Thoracic aorta (tissue), 2 donors: ENCODE results near the gene ACVR2A. TPM values are rescaled to one million over a fixed set of nuclear protein-coding genes. Genes with fewer than 3 reads are reported as not detected.

Source experiments
- ATAC-seq: fragments of 150-250 bp; one replicate; pipeline ENCODE4 v1.8.0; 2017; ENCODE audit warnings: low read depth; ENCODE audit not compliant: insufficient number of reproducible peaks, low FRiP score
- DNase-seq: peaks from one replicate; pipeline ENCODE4 v3.0.0-alpha.2; 2020; ENCODE audit warnings: low spot score
- H3K27ac ChIP-seq, 2 donors: fragments of 200-600 bp; sonication (generic); 1 replicate in 1 of 2; 2 replicates in 1 of 2; pipeline ENCODE4 v1.5.1; 2016; ENCODE audit warnings: mild to moderate bottlenecking in 2 of 2, moderate library complexity in 2 of 2
- H3K27me3 ChIP-seq: fragments of 200-600 bp; sonication (generic); replicated peaks from 2 replicates; pipeline ENCODE4 v1.6.0; 2016; ENCODE audit warnings: mild to moderate bottlenecking; ENCODE audit not compliant: insufficient read depth
- H3K36me3 ChIP-seq: fragments of 200-600 bp; sonication (generic); one replicate; pipeline ENCODE4 v1.5.1; 2016
- H3K4me1 ChIP-seq, 2 donors: fragments of 200-600 bp; sonication (generic); 1 replicate in 1 of 2; 2 replicates in 1 of 2; pipeline versions ENCODE4 v1.5.1 to v1.6.0; 2016; ENCODE audit warnings: low read depth in 2 of 2, mild to moderate bottlenecking in 1 of 2; ENCODE audit not compliant: control insufficient read depth in 1 of 2
- H3K4me3 ChIP-seq: fragments of 200-600 bp; sonication (generic); 2 replicates; pipeline ENCODE4 v1.5.1; 2016; ENCODE audit warnings: mild to moderate bottlenecking
- H3K9me3 ChIP-seq: fragments of 200-600 bp; sonication (generic); 2 replicates; pipeline ENCODE4 v1.5.1; 2016
- CTCF ChIP-seq: fragments of 200-600 bp; sonication (generic); IDR thresholded peaks from one replicate; pipeline ENCODE4 v1.5.1; 2019; ENCODE audit warnings: antibody characterized with exemption
- total RNA-seq, 2 donors: library from RNA; depleted of rRNA; stranded (reverse); fragments of >200 nt; gene quantifications; one replicate each; pipeline versions ENCODE4 v1.1.0 to v1.2.3, GENCODE V29; 2016

The ACVR2A gene
- total RNA-seq, 2 donors from 2014 or later, result 8.1 to 23.0 TPM

- H3K9me3 ChIP-seq, result no peaks in the 10 kb centered on the region
- H3K27me3 ChIP-seq, result no peaks in the 10 kb centered on the region
- TF ChIP-seq CTCF, result no peak
- no peak for ATAC-seq
- H3K4me3 ChIP-seq, result no peak overlapping the region
- DNase-seq, result no peak
- no peak overlapping the region for H3K27ac ChIP-seq
- H3K36me3 ChIP-seq, result peaks cover 12% of the 10 kb centered on the region
- H3K4me1 ChIP-seq, result peaks cover 0 to 5% of the 10 kb centered on the region in 2 donors
Measured at GRCh38 chr2:147916723-147917122, 71.9 kb downstream of the ACVR2A start.

DNA sequence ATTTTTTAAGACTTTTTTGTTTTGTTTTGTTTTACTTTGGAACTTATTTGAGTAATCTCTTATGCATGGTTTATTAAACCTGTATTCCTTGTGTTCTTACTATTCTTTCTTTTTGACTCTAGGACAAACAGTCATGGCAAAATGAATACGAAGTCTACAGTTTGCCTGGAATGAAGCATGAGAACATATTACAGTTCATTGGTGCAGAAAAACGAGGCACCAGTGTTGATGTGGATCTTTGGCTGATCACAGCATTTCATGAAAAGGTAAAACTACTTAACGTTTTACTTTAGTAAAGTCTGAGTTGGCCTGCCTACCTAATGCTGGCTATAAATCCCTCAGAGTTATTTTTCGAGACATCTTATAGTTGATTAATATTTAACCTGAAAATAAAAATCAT lies 72.3 kb downstream of the ACVR2A start:
- Histone ChIP-seq H3K36me3 (peaks cover 12% of the 10 kb centered on the region), H3K27me3 (no peaks in the 10 kb centered on the region), H3K27ac (no peak overlapping the region), H3K9me3 (no peaks in the 10 kb centered on the region), H3K4me1 (peaks cover 0 to 5% of the 10 kb centered on the region in 2 donors), H3K4me3 (no peak overlapping the region)
- DNase-seq (no peak), ATAC-seq (no peak)
- TF ChIP-seq CTCF, result no peak

- H3K4me1 ChIP-seq, result peaks cover 0 to 9% of the 10 kb centered on the region in 2 donors
- ATAC-seq (no peak), DNase-seq (no peak)
- no peaks in the 10 kb centered on the region for H3K9me3 ChIP-seq
- no peaks in the 10 kb centered on the region for H3K27me3 ChIP-seq
- H3K27ac ChIP-seq, result no peak overlapping the region
- H3K36me3 ChIP-seq, result peaks cover 7% of the 10 kb centered on the region
- no peak for TF ChIP-seq CTCF
- no peak overlapping the region for H3K4me3 ChIP-seq
Measured at GRCh38 chr2:147923846-147924245, 79.0 kb downstream of the ACVR2A start.

DNA sequence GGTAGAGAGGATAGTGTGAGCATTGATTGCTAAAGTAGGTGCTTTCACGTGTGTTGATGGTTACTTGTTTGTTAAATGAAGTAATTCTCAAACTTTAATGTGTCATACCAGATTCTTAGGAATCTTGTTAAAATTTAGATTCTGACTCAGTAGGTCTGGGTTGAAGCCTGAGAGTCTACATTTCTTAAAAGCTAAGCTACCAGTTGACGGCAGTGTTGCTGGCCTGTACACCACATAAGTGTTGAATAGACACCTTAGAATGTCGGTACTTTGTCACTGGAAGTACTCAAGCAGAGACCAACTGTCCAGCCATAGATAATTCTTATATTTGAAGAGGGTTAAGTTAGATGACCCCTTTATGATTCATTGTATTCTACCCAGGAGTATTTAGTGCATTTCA lies 79.8 kb downstream of the ACVR2A start:
- H3K27me3 ChIP-seq, result no peaks in the 10 kb centered on the region
- H3K36me3 ChIP-seq, result peaks cover 4% of the 10 kb centered on the region
- peaks cover 0 to 9% of the 10 kb centered on the region in 2 donors for H3K4me1 ChIP-seq
- ATAC-seq (no peak), DNase-seq (no peak)
- no peak overlapping the region for H3K27ac ChIP-seq
- no peaks in the 10 kb centered on the region for H3K9me3 ChIP-seq
- no peak for TF ChIP-seq CTCF
- H3K4me3 ChIP-seq, result no peak overlapping the region

DNA sequence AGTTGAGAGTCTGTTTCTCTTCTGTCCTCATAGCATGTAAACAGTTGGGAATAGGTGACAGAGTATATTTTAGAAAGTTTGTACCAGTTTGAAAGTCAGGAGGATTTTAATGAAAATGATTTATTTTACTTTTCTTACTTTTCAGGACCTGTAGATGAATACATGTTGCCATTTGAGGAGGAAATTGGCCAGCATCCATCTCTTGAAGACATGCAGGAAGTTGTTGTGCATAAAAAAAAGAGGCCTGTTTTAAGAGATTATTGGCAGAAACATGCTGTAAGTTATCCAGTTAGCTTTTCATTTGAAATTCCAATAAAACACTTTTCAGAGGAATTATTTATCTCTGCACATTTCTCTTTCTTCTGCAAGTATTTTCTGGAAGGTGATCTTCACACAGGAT lies 81.1 kb downstream of the ACVR2A start:
- Histone ChIP-seq H3K27me3 (no peaks in the 10 kb centered on the region), H3K36me3 (no peaks in the 10 kb centered on the region), H3K4me1 (peaks cover 0 to 9% of the 10 kb centered on the region in 2 donors), H3K27ac (no peak overlapping the region), H3K9me3 (no peaks in the 10 kb centered on the region), H3K4me3 (no peak overlapping the region)
- ATAC-seq, result no peak
- TF ChIP-seq CTCF, result no peak
- DNase-seq, result no peak
